Tibial artery (tissue), 4 donors: ENCODE results near the gene ADD2.
A peak's percentile ranks its signal among the peaks of the same experiment; 100 is the strongest.

Experiments used
- DNase-seq, 2 donors: peaks; one replicate each; pipeline ENCODE4 v3.0.0-alpha.2; 2019
- H3K27ac ChIP-seq, 2 donors: fragments of 200-600 bp; sonication (generic) in 1 of 2; 1 replicate in 1 of 2; 2 replicates in 1 of 2; pipeline ENCODE4 v1.5.1; 2018 to 2019; ENCODE audit warnings: mild to moderate bottlenecking in 1 of 2
- H3K27me3 ChIP-seq, 2 donors: fragments of 200-600 bp; sonication (generic) in 1 of 2; one replicate each; pipeline versions ENCODE4 v1.5.1 to v1.6.0; 2016 to 2019
- H3K36me3 ChIP-seq, 3 donors: fragments of 200-600 bp; sonication (generic) in 2 of 3; one replicate each; pipeline ENCODE4 v1.5.1; 2016 to 2019; ENCODE audit warnings: mild to moderate bottlenecking in 2 of 3
- H3K4me1 ChIP-seq, 4 donors: fragments of 200-600 bp; sonication (generic) in 2 of 4; 1 replicate in 3 of 4; 2 replicates in 1 of 4; pipeline ENCODE4 v1.5.1; 2016 to 2019
- H3K4me3 ChIP-seq, 2 donors: fragments of 200-600 bp; sonication (generic) in 1 of 2; 1 replicate in 1 of 2; 2 replicates in 1 of 2; pipeline ENCODE4 v1.5.1; 2018 to 2019; ENCODE audit warnings: mild to moderate bottlenecking in 2 of 2
- H3K9me3 ChIP-seq, 3 donors: fragments of 200-600 bp; sonication (generic) in 1 of 3; one replicate each; pipeline ENCODE4 v1.5.1; 2016 to 2019
- CTCF ChIP-seq, 2 experiments: fragments of 200-600 bp in 1 of 2; fragments of 450-650 bp in 1 of 2; IDR thresholded peaks; one replicate each; pipeline ENCODE4 v1.5.1; 2017 to 2019; ENCODE audit warnings: antibody characterized with exemption in 2 of 2, mild to moderate bottlenecking in 1 of 2, moderate library complexity in 1 of 2
- intact Hi-C: fragments of 100-400 bp; cut with DNase I; formaldehyde crosslinking; loops from one replicate; pipeline ENCODE4 v1.15.0; 2023; ENCODE audit warnings: low total_unique reads

ADD2 gene

GRCh38 chr2:70651727-70652126 is 116.3 kb downstream of the ADD2 start:
- Histone ChIP-seq H3K4me1 (no peaks in the 10 kb centered on the region), H3K27ac (no peak overlapping the region), H3K36me3 (no peaks in the 10 kb centered on the region), H3K27me3 (peaks cover 0 to 28% of the 10 kb centered on the region in 2 donors), H3K4me3 (no peak overlapping the region), H3K9me3 (no peaks in the 10 kb centered on the region)
- intact Hi-C loops = no loop called here
- DNase-seq = no peak
- TF ChIP-seq CTCF (IDR thresholded peaks at IDR 0.05) = no peak

GRCh38 chr2:70651014-70651413 is 117.0 kb downstream of the ADD2 start:
- H3K27ac ChIP-seq = no peak overlapping the region
- H3K4me3 ChIP-seq = no peak overlapping the region
- no peaks in the 10 kb centered on the region for H3K4me1 ChIP-seq
- no peaks in the 10 kb centered on the region for H3K36me3 ChIP-seq
- intact Hi-C loops = no loop called here
- DNase-seq = no peak
- no peaks in the 10 kb centered on the region for H3K9me3 ChIP-seq
- peaks cover 0 to 21% of the 10 kb centered on the region in 2 donors for H3K27me3 ChIP-seq
- no peak for TF ChIP-seq CTCF (IDR thresholded peaks at IDR 0.05)

- Histone ChIP-seq H3K4me3 (no peak overlapping the region), H3K36me3 (no peaks in the 10 kb centered on the region), H3K27me3 (peaks cover 0 to 3% of the 10 kb centered on the region in 2 donors), H3K9me3 (no peaks in the 10 kb centered on the region), H3K4me1 (no peaks in the 10 kb centered on the region), H3K27ac (no peak overlapping the region)
- intact Hi-C loops = no loop called here
- DNase-seq = no peak
- no peak for TF ChIP-seq CTCF (IDR thresholded peaks at IDR 0.05)
Observed at GRCh38 chr2:70648961-70649360, 119.0 kb downstream of the ADD2 start.

GRCh38 chr2:70647873-70648481 is 120.0 kb downstream of the ADD2 start:
- DNase-seq = peak in 1 of 2 donors; percentile 34
- peaks cover 0 to 3% of the 10 kb centered on the region in 2 donors for H3K27me3 ChIP-seq
- peak; percentile 65 to 80 for TF ChIP-seq CTCF (IDR thresholded peaks at IDR 0.05)
- no peak overlapping the region for H3K4me3 ChIP-seq
- no peaks in the 10 kb centered on the region for H3K9me3 ChIP-seq
- no peaks in the 10 kb centered on the region for H3K36me3 ChIP-seq
- intact Hi-C loops = no loop called here
- H3K27ac ChIP-seq = no peak overlapping the region
- no peaks in the 10 kb centered on the region for H3K4me1 ChIP-seq

- Histone ChIP-seq H3K27ac (no peak overlapping the region), H3K4me1 (no peaks in the 10 kb centered on the region), H3K9me3 (no peaks in the 10 kb centered on the region), H3K27me3 (peaks cover 0 to 3% of the 10 kb centered on the region in 2 donors), H3K4me3 (no peak overlapping the region), H3K36me3 (no peaks in the 10 kb centered on the region)
- DNase-seq = no peak
- intact Hi-C loops = no loop called here
- no peak for TF ChIP-seq CTCF (IDR thresholded peaks at IDR 0.05)
Observed at GRCh38 chr2:70646420-70646818, 121.6 kb downstream of the ADD2 start.
